GM18502 (cell line): ENCODE results near the gene AHNAK.
"Not testable (repeated sequence)": the region's sequence is repeated elsewhere in the genome, so short reads cannot be mapped to it uniquely, and the experiment has no call there.

ENCODE experiments used
- ATAC-seq: cut with Tn5 transposase; IDR thresholded peaks from one replicate; pipeline ENCODE4 v1.9.1; 2021; ENCODE audit warnings: mild to moderate bottlenecking; ENCODE audit not compliant: unreplicated experiment, poor library complexity

Gene AHNAK

DNA sequence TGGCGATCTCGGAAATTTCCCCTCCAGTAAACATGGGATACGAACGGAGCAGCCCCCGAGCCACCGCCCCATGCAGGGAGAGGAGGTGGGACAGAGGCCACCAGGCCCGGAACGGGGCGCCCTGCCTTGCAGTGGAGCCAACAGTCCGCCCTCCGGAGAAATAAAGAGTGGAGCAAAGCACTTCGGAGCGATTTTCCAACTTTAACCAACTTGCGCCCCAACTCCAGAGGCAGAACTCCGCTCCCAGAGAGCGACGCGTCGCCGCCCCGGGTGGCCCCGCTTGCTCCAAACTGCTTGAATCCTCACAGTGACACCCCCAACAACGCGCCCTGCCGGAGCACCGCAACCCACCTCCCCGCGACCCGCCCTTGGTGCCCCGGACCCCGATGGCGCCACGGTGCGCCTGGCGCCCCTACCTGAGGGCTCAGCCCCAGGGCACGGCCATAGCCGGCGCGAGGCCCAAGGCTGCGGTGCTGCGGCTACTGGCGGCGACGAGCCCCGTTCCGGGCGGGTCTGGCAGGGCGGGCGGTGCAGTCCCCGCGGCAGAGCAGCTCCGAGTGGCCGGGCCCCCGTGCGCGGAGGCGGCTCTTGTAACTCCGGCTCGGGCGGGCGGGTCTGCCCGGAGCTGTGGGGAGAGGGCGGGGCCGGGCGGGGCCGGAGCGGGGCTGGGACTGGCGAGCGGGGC, at the start of gene AHNAK:
Gene AHNAK (minus strand): TSS at position 563 of the 685 bp plus-strand sequence. CDS start 10,708 bp downstream, outside the sequence.
- peak; percentile 36 for ATAC-seq

DNA sequence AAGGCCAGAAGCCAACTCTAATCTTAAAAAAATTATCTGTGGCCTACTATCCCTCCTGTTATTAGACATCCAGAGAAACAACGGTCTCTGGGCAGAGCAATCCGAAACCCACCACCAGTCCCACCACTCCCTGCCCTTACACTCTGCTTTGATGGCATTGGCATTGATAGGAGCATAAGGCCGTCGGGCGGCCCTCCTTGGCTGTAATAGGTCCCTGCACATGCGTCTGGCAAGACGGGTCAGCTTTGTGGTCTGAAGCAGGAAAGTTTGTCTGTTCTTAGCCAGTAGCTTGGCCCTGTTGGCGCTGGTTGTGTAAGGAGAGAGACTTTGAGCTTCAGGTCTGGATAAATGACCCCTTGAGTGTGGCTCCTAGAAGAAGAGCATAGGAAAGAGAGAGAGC, 48.5 kb upstream of the AHNAK start:
- no peak for ATAC-seq

- no peak for ATAC-seq
Measured at GRCh38 chr11:62593434-62594044, 46.9 kb upstream of the AHNAK start.

DNA sequence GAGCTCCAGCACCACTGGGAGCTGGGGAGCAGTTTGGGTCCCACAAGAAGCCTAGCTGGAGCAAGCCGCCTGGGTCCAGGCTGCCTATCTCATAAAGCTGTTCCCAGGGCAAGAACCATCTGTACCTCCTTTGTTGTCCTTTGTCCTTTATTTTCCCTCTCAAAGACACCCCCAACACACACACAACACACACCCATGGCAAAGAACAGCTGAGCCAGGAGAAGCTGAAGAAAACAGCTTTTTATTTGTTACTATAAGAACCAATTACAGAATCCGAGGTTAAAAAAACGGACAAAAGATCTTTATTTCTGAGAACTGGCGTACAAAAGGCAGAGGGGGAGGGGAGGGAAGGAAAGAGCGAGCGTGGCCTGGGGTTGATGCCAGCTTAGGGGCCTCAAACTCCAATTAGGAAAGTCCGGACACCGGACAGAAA, 46.4 kb upstream of the AHNAK start:
- no peak for ATAC-seq

- no peak for ATAC-seq
Measured at GRCh38 chr11:62592146-62592815, 45.7 kb upstream of the AHNAK start.

DNA sequence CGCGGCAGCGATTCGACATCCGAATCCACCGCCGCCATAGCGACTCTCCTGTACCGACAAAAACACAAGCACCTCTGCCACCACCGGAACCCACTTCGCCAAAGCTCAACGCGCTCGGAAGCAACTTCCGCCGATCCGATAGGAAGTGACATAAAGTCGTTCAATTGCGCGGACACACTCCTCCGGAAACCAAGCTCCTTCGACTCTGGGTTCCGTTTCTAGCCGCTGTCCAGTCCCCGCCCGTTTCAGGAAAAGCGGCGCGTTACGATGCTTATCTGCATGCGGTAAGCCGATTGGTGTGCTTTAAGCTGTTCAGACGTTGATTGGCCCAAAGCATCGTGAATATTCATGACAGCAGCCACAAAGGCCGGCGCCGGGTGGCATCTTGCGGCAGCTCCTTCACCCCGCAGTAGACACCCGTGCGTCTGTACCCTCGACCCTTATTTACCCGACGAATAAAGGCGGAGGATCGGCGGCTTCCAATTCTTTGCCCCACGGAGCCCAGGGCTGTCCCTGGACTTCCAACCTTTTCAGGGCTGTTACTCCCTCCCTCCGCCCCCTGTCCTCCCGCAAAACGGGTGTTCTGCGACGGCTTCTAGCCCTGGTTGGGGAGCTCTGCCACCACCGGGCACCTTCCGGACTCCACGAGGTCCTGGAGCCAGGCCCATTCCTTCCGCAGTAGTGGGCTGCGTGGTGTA, 45.0 kb upstream of the AHNAK start, which contains the start of gene TUT1:
Gene TUT1 (minus strand): TSS at position 76 of the 698 bp plus-strand sequence. CDS start 38 bp downstream, at position 38.
- peak; percentile 86 for ATAC-seq

- no peak for ATAC-seq
Measured at GRCh38 chr11:62588966-62589637, 42.5 kb upstream of the AHNAK start.

DNA sequence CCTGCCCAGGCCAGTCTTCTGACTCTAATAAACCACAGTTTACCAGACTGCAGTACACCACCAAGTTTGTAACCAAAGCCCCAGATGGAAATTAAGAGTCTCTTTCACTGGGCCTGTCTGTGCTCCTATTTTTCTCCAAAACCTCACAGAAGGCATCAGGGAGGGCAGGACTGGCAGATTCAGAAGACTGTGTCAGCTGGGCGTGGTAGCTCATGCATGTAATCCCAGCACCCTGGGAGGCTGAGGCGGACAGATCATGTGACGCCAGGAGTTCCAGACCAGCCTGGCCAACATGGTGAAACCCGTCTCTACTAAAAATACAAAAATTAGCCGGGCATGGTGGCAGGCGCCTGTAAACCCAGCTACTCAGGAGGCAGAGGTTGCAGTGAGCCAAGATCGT, 38.8 kb upstream of the AHNAK start:
- not testable (repeated sequence) for ATAC-seq

- ATAC-seq: not testable (repeated sequence)
Measured at GRCh38 chr11:62581735-62582134, 35.1 kb upstream of the AHNAK start.

DNA sequence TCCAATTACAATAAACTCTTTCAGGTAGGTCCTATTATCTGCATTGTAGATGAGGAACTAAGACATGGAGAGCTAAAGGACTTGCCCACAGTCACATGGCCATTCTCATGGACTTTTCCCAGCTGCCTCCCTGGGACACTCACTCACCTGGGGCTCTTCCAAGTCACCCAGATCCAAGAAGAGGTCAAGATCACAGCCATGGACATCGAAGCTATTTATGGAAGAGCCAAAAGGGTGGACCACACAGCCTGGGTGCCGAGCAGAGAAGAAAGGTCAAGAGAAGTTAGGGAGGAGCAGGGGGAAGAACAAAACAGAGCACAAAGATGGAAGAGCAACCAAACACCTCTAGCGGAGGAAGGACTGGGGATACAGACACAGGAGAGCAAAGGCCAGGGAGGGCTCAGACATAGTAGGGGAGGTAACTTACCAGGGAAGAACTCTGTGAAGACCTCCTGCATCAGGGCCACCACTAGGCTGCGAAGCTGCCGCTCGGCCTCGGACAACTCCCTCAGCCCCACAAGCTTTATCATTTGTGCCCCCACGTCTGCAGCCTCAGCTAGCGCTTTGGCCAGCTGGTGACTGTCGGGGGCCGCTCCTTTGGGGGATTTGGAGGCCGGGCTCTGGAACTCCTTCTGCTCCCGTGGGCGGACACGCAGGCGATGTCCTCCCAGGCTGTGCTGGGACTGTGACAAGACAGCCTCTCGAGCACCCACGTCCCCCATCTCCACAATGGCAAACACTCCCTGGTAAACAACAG, 34.5 kb upstream of the AHNAK start:
- ATAC-seq: no peak

GRCh38 chr11:62579252-62579651, 32.6 kb upstream of the AHNAK start:
- no peak for ATAC-seq

GRCh38 chr11:62578541-62578940, 31.9 kb upstream of the AHNAK start:
- ATAC-seq: no peak

GRCh38 chr11:62577046-62577714, 30.6 kb upstream of the AHNAK start:
- ATAC-seq: no peak

GRCh38 chr11:62575837-62576236, 29.2 kb upstream of the AHNAK start:
- ATAC-seq: no peak

DNA sequence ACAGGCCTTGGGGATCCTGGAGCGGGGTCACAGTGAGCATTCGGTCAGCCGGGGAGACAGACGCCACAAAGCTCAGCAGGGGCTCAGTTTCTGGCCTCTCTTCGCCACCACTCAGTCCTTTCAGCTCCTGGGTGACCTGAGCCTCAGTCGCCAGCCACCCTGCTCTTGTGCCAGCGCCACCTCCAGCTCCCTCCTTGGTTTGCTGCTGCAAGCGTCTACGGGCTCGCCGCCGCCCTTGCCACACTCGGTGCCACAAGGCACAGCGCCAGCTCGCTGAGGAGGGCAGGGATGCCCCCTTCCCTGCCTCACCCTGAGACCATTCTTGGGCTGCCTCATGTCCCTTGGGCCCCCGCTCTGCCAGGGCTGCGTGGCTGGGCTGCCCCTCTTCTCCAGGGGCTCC, 28.6 kb upstream of the AHNAK start:
- no peak for ATAC-seq

DNA sequence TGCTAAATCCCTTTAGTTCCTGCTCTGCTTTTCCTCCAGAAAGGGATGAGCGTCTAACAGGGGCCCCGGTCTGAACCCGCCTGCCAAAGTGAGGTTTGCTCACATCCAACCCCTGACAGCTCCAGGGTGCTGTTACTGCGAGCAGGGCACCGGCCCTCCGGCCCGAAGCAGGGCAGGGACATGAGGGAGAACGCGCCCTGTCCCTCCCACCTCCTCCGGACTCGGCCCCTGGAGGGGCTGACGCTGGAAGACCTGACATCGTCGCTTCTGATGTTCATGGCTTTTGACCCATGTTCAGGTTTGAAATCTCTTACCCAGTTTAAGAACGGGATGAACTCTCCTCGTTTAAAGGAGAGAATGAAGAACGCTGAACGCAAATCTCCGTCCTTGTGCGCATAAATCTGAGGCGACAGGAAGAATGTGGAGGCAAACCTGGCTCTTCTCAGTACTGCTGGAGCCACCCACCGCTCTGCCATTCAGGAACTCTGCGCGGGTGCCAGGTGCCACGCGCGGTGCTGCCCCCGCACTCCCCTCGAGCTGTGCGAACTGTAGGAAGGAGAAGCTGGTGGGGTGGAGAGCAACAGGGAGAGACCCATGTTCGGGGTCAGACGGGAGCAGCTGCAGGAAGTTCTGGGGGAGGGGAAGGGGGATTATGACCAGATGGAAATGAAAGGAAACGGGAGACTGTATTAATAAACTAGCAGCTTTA, 27.9 kb upstream of the AHNAK start:
- peak; percentile 17 for ATAC-seq

- ATAC-seq: peak; percentile 87
Measured at GRCh38 chr11:62573592-62574362, 27.2 kb upstream of the AHNAK start, which contains the start of gene EEF1G. Gene EEF1G, minus strand, starts transcription at chr11:62573891. Its CDS starts 49 bp downstream, at chr11:62573842.
